Transverse colon (tissue), 4 donors: Measurements from ENCODE around the gene CES2.

ENCODE experiments used
- CTCF ChIP-seq, 5 experiments: fragments of 200-600 bp in 3 of 5; fragments of 450-650 bp in 2 of 5; sonication (generic) in 3 of 5; IDR thresholded peaks; 1 replicate in 2 of 5; 2 replicates in 3 of 5; pipeline ENCODE4 v1.5.1; 2016 to 2017; ENCODE audit warnings: antibody characterized with exemption in 5 of 5, inconsistent platforms in 3 of 5, mild to moderate bottlenecking in 2 of 5, moderate library complexity in 1 of 5
- EP300 ChIP-seq: sonication (generic); formaldehyde crosslinking; IDR thresholded peaks from one replicate; pipeline ENCODE4 v1.6.1; 2017; ENCODE audit warnings: antibody characterized with exemption, low read depth
- POLR2A ChIP-seq: fragments of 450-650 bp; IDR thresholded peaks from one replicate; pipeline ENCODE4 v1.6.1; 2016; ENCODE audit warnings: antibody characterized with exemption, mild to moderate bottlenecking, moderate library complexity
- POLR2AphosphoS5 ChIP-seq, 3 donors: sonication (generic); formaldehyde crosslinking; IDR thresholded peaks; one replicate each; pipeline ENCODE4 v1.6.1; 2016; ENCODE audit warnings: antibody characterized with exemption in 3 of 3

GRCh38 chr16:66930189-66930588 lies 5.1 kb upstream of the CES2 start:
- TF ChIP-seq EP300 (no peak), CTCF (IDR thresholded peaks at IDR 0.05) (no peak), POLR2AphosphoS5 (IDR thresholded peaks at IDR 0.05) (no peak), POLR2A (no peak)
